HG03175 (cell line): ENCODE results near the gene EHMT1.
A peak's percentile ranks its signal among the peaks of the same experiment; 100 is the strongest.
"Not testable (repeated sequence)": the region's sequence is repeated elsewhere in the genome, so short reads cannot be mapped to it uniquely, and the experiment has no call there.

ENCODE experiments used
- ATAC-seq: cut with Tn5 transposase; IDR thresholded peaks from one replicate; pipeline ENCODE4 v1.9.1; 2021; ENCODE audit warnings: mild to moderate bottlenecking, moderate library complexity; ENCODE audit not compliant: unreplicated experiment

EHMT1 gene

DNA sequence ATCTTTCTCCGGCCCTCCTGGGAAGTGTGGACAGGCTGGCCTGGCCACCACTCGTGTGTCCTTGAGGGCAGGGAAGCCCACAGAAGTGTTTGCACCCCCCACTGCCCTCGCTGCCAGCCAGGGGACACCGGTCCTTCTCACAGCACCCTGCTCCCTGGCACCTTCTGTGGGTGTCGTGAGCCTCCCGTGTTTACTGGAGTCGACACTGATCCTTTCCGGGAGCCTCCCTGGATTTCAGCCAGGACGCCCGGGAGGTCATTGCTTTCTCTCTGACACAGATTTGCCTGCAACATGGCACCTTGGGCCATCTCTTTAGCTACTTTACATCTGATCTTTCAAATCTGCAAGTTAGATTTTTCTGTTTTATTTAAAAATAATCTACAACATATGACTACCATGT lies 138.3 kb downstream of the EHMT1 start:
- no peak for ATAC-seq

GRCh38 chr9:137757613-137758029 lies 138.8 kb downstream of the EHMT1 start:
- ATAC-seq = peak; percentile 31

GRCh38 chr9:137758067-137758466 lies 139.3 kb downstream of the EHMT1 start:
- no peak for ATAC-seq

DNA sequence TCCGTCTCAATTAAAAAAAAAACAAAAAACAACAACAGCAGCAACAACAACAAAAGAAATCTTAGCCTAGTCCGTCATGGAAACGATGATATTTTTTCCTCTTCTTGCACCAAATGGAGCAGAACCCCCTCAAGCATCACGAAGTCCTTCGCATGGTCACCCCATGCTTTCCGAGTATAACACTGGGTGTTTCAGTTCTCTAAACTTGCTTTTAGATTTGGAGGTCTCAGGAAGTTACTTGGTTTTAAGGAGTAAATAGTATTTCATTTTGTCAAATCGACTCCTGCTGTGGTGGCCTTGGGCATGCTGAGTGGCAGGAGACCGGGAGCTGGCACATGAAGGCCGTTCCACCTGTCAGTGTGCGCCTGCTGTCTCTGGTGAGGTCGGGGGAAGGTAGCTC lies 140.3 kb downstream of the EHMT1 start:
- ATAC-seq = no peak

DNA sequence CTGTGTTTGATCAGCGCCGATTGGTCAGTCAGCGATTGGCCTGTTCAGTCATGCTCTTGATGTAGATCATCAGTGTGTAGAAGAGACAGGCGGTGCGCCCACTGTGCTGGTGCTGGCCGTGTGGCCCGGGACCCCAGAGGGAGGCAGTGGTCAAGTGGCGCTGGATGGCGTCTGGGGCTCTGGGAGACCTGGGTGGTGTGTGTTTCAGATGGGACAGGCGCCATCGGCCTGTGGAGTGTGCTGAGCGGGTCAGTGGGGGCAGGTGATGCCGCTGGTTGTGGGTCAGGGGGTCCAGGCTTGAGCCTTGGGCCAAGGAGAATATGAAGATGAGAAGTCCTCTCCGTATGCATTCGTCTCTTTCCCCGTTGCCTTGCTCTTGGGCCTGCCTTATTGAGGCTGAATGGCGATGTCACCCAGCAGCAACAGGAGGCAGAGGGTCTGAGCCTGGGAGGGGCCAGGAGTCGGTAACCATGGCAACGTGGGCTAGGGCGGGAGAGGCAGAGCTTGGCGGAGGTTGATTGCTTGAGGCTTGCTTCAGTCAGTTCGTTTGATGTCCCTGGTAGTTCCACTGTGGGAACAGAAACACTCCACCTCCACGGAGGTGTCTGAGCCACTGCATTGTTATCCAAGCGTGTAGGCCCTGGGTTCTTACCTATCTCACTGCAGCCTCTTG lies 141.0 kb downstream of the EHMT1 start:
- ATAC-seq = no peak

- ATAC-seq = no peak
These were observed 141.6 kb downstream of the EHMT1 start for GRCh38 chr9:137760426-137760825.

GRCh38 chr9:137761032-137761431 lies 142.2 kb downstream of the EHMT1 start:
- no peak for ATAC-seq

GRCh38 chr9:137761793-137762192 lies 143.0 kb downstream of the EHMT1 start:
- ATAC-seq = no peak

DNA sequence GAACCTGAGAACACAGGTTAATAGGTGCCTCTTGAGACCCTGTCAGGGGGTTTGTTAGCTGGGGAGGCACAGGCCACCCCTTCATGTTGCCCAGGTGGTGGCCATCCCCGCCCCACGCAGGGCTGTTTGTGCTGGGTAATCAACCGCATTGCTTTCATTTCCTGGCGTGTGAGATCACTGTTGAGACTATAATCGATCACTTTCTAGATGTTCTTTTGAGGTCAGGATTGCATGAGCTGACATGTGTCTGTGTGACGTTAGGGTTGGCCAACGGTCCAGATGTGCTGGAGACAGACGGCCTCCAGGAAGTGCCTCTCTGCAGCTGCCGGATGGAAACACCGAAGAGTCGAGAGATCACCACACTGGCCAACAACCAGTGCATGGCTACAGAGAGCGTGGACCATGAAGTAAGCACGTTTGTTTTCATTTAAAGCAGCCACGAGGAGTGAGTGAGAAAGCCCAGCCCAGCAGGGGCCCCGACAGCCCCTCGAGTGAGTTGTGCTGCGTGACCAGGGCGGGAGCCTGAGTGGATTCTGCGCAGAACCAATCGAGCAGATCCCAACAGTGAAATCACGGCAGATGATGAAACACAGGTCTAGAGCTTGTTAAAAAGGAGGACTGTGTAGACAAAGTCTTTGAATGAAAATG lies 143.7 kb downstream of the EHMT1 start:
- peak; percentile 62 for ATAC-seq

DNA sequence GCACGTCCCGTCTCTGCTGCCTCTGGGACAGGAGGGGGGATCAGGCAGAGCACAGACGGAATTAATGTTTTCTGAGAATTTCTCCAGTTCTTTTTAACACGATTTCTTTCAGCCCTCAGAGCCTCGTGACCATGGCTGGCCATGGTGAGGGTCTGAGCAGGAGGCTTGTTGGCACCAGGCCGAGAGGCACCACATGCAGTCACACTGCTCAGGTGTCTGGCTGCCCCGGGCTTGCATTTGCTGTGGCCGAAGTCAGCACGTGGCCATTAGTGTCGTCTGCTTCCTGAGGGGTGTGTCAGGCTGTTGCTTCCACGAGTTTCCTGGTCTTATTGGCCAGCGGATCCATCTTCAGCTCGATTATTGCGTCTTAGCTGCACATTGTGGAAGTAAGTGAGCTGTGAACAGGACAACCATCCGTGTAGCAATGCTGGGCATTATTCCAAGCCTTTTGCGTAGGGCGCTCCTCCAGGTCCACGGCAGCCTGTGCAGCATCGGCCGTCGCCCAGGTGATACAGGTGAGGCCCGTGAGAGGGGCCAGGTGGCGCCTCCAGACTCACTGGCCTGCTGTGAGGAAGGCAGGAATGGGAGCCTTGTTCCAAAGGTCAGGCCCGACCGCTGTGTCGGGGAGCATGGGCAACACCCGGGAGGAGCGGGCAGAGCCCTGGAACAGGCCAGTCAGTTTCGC lies 144.6 kb downstream of the EHMT1 start:
- ATAC-seq = no peak

GRCh38 chr9:137764171-137764671 lies 145.4 kb downstream of the EHMT1 start:
- no peak for ATAC-seq

- no peak for ATAC-seq
These were observed 146.2 kb downstream of the EHMT1 start for GRCh38 chr9:137764981-137765380.

DNA sequence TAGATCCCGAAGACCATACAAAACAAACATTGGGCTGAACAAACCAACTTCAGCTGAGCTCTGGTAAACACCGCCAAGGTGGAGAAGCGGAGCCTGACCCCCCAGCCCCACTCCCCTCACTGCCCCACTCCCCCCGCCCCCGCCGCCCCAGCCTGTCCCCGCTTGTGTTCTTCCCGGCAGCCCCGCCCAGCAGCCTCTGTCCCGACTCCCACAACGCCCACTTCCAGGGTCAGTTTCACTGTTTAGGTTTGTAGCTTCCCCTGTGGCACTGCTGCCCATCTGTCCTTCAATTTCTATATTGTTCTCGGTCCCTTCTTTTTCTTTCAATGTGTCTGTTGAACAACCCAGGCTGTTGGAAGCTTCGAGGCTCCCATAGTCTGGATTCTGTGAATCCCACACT lies 146.7 kb downstream of the EHMT1 start:
- no peak for ATAC-seq

DNA sequence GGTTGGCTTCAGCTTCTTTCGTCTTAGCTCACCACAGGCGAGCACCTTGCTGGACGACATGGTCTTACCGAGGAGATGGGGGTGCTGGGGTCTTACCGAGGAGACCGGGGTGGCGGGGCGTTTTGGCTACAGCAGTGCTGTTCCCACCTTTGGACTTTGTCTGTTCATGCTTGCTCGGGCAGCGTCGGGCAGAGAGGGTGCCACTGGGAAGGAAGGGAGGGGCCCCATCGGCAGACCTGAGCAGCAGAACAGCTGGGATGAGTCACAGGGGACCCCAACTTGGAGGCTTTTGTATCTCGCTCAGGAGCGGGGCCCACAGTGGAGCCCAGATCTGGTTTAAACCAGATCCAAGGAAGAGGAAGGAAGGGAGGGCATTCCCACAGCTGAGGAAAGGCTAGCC lies 152.8 kb downstream of the EHMT1 start:
- ATAC-seq = no peak

DNA sequence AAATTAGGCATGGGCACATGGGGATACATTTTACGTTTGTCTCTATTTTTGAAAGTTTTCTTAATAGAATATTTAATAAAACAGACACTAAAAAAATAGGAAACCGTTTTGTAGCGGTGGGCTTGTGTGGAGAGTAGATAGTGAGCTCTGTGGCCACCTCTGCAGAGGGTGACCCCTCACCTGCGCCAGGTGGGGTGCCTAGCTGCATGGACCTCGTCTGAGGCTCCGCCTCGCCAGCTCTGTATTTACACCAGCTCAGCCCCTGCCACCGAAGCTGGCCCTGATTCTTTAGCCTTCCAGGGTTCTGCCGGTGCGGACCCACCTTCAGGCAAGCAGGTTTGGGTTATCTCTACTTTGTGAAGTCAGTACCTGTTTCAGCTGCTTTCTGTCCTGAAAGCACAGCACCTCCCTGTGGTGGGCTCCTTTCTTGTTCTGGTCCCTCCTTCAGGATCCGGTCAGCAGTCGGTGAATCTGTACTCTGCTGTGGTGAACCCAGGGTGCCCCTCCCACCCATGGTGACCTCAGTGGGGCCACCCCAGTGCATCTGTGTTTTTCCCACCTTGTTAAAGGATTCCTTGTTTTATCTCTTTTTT lies 153.6 kb downstream of the EHMT1 start:
- ATAC-seq = no peak

- no peak for ATAC-seq
These were observed 156.1 kb downstream of the EHMT1 start for GRCh38 chr9:137774775-137775386.

GRCh38 chr9:137776306-137776995 lies 157.6 kb downstream of the EHMT1 start:
- no peak for ATAC-seq

- no peak for ATAC-seq
These were observed 159.0 kb downstream of the EHMT1 start for GRCh38 chr9:137777761-137778160.

GRCh38 chr9:137778336-137778735 lies 159.5 kb downstream of the EHMT1 start:
- no peak for ATAC-seq

DNA sequence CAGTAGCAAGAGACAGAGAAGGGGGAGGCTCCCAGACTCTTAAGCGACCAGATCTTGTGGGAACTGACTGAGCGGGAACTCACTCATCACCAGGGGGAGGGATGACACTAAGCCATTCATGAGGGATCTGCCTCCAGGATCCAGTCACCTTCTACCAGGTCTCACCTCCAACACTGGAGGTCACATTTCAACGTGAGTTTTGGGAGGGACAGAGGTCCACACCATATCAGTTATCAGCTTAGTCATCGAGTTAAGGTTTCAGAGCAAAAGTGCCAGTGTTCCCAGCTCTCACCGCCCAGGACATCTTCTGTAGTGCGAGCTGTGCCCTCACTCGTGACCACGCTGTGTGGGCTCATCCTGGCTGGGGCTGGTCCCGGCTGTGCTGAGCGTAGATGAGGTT lies 160.1 kb downstream of the EHMT1 start:
- no peak for ATAC-seq

DNA sequence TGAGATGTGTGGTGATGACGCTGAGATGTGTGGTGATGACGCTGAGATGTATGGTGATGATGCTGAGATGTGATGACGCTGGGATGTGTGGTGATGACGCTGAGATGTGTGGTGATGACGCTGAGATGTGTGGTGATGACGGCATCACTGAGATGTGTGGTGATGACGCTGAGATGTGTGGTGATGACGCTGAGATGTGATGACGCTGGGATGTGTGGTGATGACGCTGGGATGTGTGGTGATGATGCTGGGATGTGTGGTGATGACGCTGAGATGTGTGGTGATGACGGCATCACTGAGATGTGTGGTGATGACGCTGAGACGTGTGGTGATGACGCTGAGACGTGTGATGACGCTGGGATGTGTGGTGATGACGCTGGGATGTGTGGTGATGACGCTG lies 161.2 kb downstream of the EHMT1 start:
- ATAC-seq = not testable (repeated sequence)
